ENCODE results near the gene PPP1R9B.

The PPP1R9B gene

GRCh38 chr17:50139950-50140885 is 10.3 kb downstream of the PPP1R9B start:
- peak; percentile 77 for DNase-seq

- DNase-seq, result no peak
Measured at GRCh38 chr17:50139185-50139783, 11.2 kb downstream of the PPP1R9B start.

- no peak for DNase-seq
Measured at GRCh38 chr17:50137042-50137441, 13.4 kb downstream of the PPP1R9B start.

- DNase-seq, result no peak
Measured at GRCh38 chr17:50136096-50136687, 14.3 kb downstream of the PPP1R9B start.

GRCh38 chr17:50135316-50136095 is 15.0 kb downstream of the PPP1R9B start:
- no peak for DNase-seq

GRCh38 chr17:50134206-50135110 is 16.0 kb downstream of the PPP1R9B start:
- DNase-seq, result no peak

- no peak for DNase-seq
Measured at GRCh38 chr17:50133769-50134099, 16.7 kb downstream of the PPP1R9B start.

- peak; percentile 55 for DNase-seq
Measured at GRCh38 chr17:50133028-50133768, 17.3 kb downstream of the PPP1R9B start.

GRCh38 chr17:50132104-50132794 is 18.2 kb downstream of the PPP1R9B start:
- DNase-seq, result no peak

- no peak for DNase-seq
Measured at GRCh38 chr17:50130559-50131305, 19.7 kb downstream of the PPP1R9B start.

- DNase-seq, result peak; percentile 67
Measured at GRCh38 chr17:50129728-50130558, 20.5 kb downstream of the PPP1R9B start, which contains the start of gene SAMD14. Gene SAMD14 (minus strand): TSS chr17:50130160. CDS start chr17:50124959, 5,201 bp downstream.

GRCh38 chr17:50129353-50129727 is 21.1 kb downstream of the PPP1R9B start:
- no peak for DNase-seq

- DNase-seq, result peak; percentile 38
Measured at GRCh38 chr17:50128441-50129352, 21.8 kb downstream of the PPP1R9B start.

GRCh38 chr17:50127697-50128361 is 22.6 kb downstream of the PPP1R9B start:
- DNase-seq, result no peak

- no peak for DNase-seq
Measured at GRCh38 chr17:50125420-50125997, 25.0 kb downstream of the PPP1R9B start.

GRCh38 chr17:50123649-50124349 is 26.7 kb downstream of the PPP1R9B start:
- peak; percentile 17 for DNase-seq

Data from fibroblast of skin of right biceps (primary cell).